ENCODE results near the gene ZMYND11.
"Not testable (repeated sequence)": the region's sequence is repeated elsewhere in the genome, so short reads cannot be mapped to it uniquely, and the experiment has no call there.

Gene ZMYND11

DNA sequence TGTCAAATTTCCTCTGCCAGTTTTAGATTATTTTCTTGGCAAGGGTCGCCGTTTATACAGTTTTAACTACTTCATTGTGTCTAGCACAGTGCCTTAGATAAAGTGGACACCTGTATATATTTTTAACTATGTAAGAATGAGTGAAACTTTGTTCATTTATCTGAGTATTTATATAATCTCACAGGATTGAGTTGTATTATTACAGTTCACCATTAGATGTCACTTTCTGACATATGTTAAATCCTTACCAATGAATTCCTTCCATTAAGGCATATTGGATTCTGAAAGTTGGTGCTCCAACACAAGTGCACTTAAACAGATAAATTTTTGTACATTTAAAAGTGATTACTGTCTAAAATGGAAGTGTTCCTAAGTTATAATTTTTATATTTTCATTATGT is 43.0 kb downstream of the ZMYND11 start:
- no peak for DNase-seq (ENCODE audit: extremely low read depth, low read depth)
- TF ChIP-seq, protein P1, sequence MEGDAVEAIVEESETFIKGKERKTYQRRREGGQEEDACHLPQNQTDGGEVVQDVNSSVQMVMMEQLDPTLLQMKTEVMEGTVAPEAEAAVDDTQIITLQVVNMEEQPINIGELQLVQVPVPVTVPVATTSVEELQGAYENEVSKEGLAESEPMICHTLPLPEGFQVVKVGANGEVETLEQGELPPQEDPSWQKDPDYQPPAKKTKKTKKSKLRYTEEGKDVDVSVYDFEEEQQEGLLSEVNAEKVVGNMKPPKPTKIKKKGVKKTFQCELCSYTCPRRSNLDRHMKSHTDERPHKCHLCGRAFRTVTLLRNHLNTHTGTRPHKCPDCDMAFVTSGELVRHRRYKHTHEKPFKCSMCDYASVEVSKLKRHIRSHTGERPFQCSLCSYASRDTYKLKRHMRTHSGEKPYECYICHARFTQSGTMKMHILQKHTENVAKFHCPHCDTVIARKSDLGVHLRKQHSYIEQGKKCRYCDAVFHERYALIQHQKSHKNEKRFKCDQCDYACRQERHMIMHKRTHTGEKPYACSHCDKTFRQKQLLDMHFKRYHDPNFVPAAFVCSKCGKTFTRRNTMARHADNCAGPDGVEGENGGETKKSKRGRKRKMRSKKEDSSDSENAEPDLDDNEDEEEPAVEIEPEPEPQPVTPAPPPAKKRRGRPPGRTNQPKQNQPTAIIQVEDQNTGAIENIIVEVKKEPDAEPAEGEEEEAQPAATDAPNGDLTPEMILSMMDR (IDR thresholded peaks at IDR 0.05; ENCODE audit: low read depth, low read length, missing control alignments) = peak; percentile 10
- H3K4me3 ChIP-seq (replicated peaks; ENCODE audit: low read depth, low read length) = no peak overlapping the region

DNA sequence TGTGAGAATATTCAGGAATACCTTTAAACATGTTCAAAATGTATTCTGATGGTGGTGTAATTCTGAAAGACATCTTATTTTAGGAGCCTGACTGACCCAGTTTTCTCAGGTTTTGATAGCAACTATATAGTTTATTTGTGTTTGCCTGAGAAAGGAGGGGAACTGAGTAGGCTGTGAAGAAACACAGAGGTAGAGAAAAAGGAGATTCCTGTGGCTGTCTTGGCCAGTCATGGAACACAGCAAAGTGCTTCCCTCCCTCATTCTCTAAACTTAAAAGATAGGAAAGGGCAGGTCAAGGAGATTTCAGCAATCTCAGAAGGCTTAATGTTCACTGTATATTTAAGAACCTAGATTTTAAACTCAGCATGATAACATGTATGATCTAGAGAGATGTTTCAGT is 43.5 kb downstream of the ZMYND11 start:
- DNase-seq (ENCODE audit: extremely low read depth, low read depth) = no peak
- no peak overlapping the region for H3K4me3 ChIP-seq (replicated peaks; ENCODE audit: low read depth, low read length)
- TF ChIP-seq, protein P1 (IDR thresholded peaks at IDR 0.05; ENCODE audit: low read depth, low read length, missing control alignments) = no peak

DNA sequence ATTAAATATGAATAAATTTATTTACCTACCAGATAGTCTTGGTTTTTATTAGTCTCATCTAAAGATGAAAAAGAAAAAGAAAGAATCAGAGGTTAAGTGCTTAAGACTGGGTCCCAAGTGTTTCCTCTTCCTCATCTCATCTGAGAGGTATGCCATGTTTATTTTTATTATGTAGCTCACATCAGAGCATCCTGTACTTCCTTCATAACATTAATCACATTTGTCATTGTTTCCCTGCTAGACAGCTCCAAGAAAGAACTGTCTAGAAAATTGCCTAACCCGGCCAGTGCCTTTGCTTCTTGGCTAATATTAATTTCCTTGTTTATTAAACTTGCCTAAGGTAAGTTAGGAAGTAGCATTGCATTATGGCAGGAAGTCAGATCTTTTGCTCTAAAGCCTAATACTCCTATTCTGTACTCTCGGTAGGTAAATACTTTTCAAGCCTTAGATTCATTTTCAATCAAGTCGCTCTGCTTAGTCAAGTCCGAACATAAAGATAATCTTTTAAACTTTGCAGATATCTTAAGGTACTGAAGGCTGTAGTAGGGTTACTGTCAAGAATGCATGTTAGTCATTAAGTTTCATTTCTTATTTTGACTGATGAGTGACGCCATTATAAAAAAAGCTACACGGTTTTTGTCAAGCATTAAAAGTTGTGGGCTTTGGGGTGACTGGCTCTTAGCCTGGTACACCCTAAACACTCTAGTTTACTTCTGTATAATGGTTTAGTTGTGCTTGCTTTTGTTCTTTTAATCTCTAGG is 47.4 kb downstream of the ZMYND11 start:
- TF ChIP-seq, protein P1 (IDR thresholded peaks at IDR 0.05; ENCODE audit: low read depth, low read length, missing control alignments) = no peak

DNA sequence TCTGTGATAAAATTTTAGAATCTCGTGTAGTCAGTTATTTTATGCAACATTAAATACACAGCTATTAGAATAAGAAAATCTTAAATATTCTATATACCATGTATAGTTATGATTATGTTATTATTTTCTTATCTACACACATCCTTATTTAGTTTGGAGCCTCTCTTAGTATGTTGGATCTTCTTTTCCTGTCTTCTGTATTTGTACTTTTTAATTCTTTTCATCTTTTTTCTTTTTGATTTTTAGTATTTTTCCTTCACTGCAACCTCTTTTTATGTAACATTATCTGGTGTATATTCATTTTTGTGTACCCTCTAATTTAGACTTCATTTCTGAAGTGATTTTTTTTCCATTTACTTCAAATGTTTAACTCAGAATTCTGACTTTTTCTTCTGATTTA is 48.9 kb downstream of the ZMYND11 start:
- DNase-seq (ENCODE audit: extremely low read depth, low read depth) = no peak
- TF ChIP-seq, protein P1 (IDR thresholded peaks at IDR 0.05; ENCODE audit: low read depth, low read length, missing control alignments) = no peak
- H3K4me3 ChIP-seq (replicated peaks; ENCODE audit: low read depth, low read length) = no peak overlapping the region

More for the DNA sequence above, 47.4 kb downstream of the ZMYND11 start:
- DNase-seq (ENCODE audit: extremely low read depth, low read depth) = no peak
- H3K4me3 ChIP-seq (replicated peaks; ENCODE audit: low read depth, low read length) = no peak overlapping the region

DNA sequence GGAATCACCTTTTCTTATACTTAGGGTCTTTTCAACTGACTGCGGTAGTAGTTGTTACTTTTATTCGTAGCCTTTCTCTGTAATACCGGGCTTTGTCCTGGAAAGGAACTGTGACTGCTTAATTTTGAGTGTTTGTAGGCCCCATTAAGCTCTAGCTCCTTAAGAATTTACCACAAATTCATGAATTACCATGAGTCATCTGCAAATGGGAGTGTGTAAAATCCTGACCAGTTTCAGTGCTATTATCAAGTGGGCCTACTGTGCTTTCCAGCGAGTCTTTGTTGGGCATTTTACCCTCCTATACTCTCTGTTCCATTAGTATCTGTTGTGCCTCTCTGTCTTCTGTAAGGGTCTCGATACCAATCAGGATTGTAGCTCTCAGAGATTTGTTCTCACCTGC is 49.7 kb downstream of the ZMYND11 start:
- DNase-seq (ENCODE audit: extremely low read depth, low read depth) = no peak
- TF ChIP-seq, protein P1 (IDR thresholded peaks at IDR 0.05; ENCODE audit: low read depth, low read length, missing control alignments) = no peak
- H3K4me3 ChIP-seq (replicated peaks; ENCODE audit: low read depth, low read length) = no peak overlapping the region

DNA sequence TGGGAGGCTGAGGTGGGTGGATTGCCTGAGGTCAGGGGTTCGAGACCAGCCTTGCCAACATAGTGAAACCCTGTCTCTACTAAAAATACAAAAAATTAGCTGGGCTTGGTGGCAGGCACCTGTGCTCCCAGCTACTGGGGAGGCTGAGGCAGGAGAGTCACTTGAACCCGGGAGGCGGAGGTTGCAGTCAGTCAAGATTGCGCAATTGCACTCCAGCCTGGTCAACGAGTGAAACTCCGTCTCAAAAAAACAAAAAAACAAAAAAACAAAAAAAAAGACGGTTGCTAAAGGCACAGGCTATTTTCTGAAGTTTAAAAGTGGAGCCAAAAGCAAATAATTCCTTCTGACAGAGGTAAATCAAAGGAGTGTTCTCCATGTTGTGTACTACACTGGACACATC is 50.3 kb downstream of the ZMYND11 start:
- not testable (repeated sequence) for DNase-seq (ENCODE audit: extremely low read depth, low read depth); H3K4me3 ChIP-seq (replicated peaks; ENCODE audit: low read depth, low read length)

DNA sequence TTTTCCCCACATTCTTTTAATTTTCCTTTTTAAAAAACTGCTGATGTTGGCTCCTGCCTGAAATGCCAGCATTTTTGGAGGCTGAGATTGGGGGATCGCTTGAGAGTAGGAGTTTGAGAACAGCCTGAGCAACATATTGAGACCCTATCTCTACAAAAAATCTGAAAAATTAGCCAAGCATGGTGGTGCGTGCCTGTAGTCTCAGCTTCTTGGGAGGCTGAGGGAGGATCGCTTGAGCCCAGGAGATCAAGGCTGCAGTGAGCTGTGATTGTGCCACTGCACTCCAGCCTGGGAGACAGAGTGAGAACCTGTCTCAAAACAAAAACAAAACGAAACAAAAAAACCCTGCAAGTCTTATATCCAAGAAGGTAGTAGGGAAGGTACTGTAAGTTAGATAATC is 51.7 kb downstream of the ZMYND11 start:
- TF ChIP-seq, protein P1 (IDR thresholded peaks at IDR 0.05; ENCODE audit: low read depth, low read length, missing control alignments) = no peak
- DNase-seq (ENCODE audit: extremely low read depth, low read depth) = no peak
- no peak overlapping the region for H3K4me3 ChIP-seq (replicated peaks; ENCODE audit: low read depth, low read length)
